ENCODE data around the gene MARCOL.

MARCOL gene

DNA sequence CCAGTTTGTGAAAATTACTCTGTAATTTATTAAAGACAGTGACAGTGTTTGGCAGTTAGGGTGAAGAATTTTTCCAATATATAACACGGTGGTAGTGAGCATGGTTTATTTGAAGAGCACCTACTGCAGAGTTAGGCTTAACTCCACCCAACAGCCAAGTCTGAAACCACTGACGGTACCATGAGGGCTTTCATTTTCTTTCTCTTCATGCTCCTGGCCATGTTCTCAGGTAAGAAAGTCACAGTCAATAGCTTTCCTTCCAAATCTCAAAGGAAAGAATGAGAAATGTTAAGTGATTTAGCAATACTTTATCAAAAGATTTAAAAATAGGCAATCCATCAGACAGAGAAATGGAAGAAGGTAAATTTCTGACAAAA lies at the start of gene MARCOL:
Gene MARCOL, plus strand, starts transcription at position 108 of the 377 bp plus-strand sequence. Its CDS starts 73 bp downstream, at position 181.
- no peak for DNase-seq (ENCODE audit: low read depth)

DNA sequence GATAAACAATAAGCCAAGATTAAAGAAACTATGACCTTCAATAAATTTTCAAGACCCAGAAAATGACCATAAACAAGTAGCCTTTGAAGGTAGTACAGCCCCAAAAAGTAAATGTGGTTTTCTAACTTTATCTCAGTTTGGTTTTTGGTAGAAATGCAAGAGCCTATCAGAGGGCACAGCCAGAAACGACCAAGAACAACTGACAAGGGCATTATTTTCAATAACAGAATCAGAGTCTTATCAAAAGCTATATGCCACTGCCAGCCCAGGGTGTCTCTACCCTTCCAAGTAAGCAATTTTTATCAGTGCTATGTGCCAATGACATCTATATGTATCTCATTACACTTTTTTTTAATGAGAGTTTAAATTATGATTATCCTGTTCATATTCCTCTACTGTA lies 47.3 kb upstream of the MARCOL start:
- DNase-seq (ENCODE audit: low read depth) = no peak

GRCh38 chr5:148193202-148193601 lies 45.1 kb upstream of the MARCOL start:
- DNase-seq (ENCODE audit: low read depth) = no peak

DNA sequence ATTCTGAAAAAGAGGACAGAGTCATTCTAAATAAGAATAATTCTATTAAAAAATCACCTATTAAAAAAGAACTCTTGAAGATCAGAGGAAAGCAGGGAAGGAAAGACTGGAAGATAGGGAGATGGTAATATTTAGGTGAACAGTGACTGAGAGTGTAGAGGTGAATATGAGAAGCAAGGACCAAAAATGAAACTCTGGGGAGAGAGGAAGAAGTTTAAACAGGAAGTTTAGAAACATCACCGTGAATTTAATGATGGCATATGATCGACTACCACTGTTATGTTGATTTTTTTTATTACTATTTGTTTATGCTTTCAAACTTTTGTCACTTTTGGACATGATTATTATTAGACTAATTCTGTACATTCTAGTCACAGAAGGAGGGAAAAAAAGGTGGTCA lies 37.2 kb upstream of the MARCOL start:
- DNase-seq (ENCODE audit: low read depth) = no peak

- no peak for DNase-seq (ENCODE audit: low read depth)
These were observed 35.7 kb upstream of the MARCOL start, which contains the start of gene SPINK6 for GRCh38 chr5:148202531-148203203. TSS of gene SPINK6 (plus strand) at chr5:148203042. CDS start at chr5:148203097, 55 bp downstream.

DNA sequence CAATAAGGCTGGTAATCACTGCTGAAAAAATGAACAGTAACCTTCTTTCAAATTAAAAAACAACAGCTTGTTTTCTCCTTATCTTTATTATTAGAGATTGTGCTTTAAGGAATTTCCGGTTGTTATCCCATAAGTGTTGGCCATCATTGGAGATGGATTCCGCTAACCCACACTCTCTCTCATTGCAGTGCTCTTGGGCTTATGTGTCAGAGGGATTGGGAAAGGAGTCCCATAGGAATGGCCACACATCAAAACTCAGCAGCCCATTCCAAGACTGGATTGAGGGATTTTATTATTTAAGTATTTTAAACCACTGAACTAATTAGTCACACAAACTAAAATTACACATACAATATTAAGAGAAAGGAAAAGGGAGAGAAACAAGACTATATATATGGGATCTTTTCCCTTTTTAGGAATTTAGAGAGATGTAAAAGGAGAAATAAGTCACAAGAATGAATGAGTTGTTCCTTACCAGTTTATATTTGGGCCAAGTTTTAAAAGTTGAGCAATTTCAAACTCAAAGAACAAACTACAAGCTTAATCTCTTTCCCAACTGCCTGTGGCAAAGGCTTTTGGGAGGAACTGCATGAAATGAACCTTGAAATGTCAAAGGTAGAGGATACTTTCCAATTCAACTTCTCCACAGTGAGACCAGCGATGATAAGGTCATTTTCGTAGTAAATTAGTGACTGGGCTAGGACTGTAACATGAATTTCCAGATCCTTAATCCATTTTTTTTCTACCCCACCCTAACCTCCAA lies 33.1 kb upstream of the MARCOL start:
- DNase-seq (ENCODE audit: low read depth) = no peak

DNA sequence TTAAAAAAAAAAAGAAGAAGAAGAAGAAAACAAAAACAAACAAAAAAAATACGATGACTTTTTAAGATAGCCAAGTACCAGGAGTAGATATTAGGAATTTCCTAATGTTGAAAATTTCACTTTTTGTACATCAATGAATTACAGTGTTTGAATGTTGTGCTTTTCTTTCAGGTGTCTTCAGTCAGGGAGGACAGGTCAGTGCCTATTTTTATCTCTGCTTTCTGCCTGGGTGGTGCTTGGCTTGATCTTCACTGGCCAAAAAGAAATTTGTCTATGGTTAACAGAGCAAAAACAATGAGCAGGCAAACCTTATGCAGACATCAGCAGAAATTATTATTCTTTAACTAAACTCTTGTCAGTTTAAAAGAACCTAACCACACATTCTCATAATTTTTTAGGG lies 32.5 kb upstream of the MARCOL start:
- DNase-seq (ENCODE audit: low read depth) = no peak

DNA sequence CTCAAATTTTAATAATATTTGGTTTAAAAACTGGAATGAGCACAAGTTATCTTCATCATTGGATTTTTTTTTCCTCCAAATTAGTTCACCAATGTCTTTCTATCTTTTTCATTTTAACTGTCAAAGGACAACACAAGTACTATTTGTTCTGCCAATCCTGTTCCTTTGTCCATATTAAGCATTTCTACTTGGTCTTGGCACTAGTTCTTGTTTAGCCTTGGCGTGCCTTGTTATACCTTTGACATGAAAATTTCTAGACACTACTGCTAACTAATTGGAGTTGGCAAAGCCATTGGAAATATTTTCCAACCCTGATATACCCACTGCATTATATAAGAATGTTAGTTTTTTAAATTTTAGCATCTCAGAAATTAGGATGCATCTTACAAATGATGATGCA lies 31.7 kb upstream of the MARCOL start:
- DNase-seq (ENCODE audit: low read depth) = no peak

DNA sequence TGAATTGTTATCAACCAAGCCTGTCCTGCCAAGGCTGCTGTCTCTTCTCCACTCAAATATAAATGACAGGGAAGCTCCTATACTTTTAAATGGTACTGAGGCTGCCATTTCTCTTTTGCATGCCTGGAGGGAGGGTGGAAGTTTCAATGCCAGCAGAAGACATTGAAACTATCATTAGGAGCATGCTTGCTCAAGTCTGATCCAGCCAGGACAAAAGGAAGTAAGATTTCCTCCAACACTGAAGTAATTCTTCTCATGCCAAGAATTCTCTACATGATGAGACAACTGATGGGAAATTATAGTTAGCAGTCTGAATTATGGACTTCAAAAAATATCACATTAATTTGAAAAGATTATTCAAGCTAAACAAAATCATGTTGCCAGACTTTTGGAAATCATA lies 30.1 kb upstream of the MARCOL start:
- no peak for DNase-seq (ENCODE audit: low read depth)

DNA sequence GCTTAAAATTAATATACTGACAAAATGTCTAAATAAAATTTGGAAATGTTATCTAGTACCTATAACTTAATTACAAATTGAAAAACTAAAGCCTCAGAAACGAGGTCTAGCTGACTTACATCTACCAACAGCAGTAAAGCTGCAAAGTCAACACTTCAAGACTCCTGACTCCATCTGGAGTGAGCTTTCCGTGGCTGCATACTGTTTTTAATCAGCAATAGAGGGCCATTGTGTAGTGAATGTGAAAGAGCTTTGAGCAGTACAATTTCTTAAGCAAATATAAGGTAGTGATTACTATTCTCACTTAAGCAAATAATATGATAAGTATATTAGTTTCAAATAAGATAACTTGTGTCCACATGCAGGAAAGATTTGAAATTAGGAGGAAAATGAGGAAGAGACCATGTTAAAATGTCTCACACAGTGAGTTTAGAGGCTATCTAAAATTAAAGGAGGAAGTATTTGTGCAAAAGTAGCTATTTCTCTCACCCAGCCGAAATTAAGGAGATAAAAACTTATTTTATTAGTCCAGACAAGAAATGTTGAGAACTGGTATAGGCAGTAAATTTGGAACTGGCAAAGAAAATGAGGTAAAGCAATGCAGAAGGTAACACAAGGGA lies 29.1 kb upstream of the MARCOL start:
- no peak for DNase-seq (ENCODE audit: low read depth)

DNA sequence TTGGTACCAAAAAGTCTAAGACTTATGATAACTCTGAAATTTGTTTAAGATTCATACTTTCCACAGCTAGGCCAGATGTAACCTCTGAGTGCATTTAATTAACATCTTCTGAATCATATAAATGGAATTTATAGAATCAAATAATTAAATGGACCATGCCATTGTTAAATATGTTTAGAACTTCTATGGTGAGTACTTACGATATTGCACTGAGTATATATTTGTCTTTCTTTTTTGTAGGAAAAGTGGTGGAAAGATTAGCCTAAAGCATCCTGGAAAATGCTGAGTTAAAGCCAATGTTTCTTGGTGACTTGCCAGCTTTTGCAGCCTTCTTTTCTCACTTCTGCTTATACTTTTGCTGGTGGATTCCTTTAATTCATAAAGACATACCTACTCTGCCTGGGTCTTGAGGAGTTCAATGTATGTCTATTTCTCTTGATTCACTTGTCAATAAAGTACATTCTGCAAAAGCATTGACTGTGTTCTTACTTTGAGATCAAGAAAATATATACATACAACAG lies 23.6 kb upstream of the MARCOL start:
- no peak for DNase-seq (ENCODE audit: low read depth)

DNA sequence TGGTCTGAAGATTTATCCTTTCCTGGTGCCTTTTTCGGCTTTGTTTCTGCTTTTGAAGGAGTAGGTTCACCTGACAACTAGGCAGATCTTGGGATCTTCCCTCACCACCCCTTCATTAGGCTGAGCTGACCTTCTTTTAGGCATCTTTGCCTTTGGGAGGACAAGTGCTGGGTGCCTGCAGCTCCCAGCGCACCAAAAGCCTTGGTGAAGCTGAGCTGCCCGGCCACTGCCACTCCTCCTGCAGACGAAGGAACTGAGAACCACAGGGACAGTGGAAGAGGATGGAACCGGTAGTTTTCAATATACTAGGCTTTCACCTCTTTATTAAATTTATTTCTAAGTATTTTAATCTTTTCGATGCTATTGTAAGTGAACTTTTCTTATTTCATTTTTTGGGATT lies 16.8 kb upstream of the MARCOL start:
- DNase-seq (ENCODE audit: low read depth) = no peak

- no peak for DNase-seq (ENCODE audit: low read depth)
These were observed 14.1 kb upstream of the MARCOL start for GRCh38 chr5:148224117-148224742.

GRCh38 chr5:148228392-148228984 lies 9.8 kb upstream of the MARCOL start:
- DNase-seq (ENCODE audit: low read depth) = no peak

DNA sequence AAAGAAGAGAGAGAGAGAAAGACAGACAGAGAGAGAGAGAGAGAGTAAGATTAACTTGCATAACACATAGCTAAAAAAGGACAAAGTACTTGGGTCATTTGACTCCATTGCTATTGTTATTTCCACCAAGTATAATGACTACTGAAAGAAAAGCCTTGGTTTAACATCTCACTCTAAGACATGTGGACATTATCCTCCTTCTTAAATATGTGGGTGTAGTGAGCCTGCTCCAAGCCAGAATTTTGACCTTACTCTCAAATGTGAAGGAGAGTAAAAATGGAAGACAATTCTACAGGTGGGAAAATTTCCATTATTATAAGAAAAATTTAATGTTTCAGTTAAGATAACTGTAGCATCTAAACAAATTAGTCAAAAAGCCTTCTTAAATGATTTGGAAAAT lies 8.5 kb upstream of the MARCOL start:
- DNase-seq (ENCODE audit: low read depth) = no peak

DNA sequence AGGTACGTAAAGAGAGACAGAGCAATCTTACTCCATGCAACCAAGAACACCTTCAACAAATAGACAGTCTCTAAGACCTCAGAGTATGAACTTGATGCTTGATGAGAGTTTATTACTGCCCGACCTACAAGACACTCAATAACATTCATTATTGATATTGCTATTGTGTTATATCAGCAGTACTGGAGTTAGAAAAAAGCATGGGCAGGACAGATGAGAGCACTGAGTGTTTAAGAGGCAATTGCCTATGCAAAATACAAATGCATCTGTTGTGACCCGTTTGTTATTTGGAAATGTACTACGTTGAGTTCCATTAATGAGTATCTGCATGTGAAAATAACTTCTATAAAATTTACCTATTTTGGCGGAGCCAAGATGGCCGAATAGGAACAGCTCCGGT lies 8.1 kb upstream of the MARCOL start:
- DNase-seq (ENCODE audit: low read depth) = no peak

GRCh38 chr5:148237785-148238417 lies 424 bp upstream of the MARCOL start:
- DNase-seq (ENCODE audit: low read depth) = no peak

- no peak for DNase-seq (ENCODE audit: low read depth)
These were observed 10.6 kb downstream of the MARCOL start for GRCh38 chr5:148248894-148249293.

DNA sequence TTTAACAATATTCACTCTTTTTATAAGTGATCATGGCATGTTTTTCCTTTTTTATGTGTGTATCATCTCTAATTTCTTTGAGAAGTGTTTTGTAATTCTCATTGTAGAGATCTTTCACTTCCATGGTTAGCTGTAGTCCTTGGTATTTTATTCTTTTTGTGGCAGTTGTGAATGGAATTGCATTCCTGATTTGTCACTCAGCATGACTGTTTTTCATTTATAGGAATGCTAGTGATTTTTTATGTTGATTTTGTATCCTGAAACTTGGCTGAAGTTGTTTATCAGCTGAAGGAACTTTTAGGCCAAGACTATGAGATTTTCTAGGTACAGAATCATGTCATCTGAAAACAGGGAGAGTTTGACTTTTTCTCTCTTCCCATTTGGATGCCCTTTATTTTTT lies 17.1 kb downstream of the MARCOL start:
- no peak for DNase-seq (ENCODE audit: low read depth)

GRCh38 chr5:148259288-148259687 lies 21.0 kb downstream of the MARCOL start:
- no peak for DNase-seq (ENCODE audit: low read depth)

DNA sequence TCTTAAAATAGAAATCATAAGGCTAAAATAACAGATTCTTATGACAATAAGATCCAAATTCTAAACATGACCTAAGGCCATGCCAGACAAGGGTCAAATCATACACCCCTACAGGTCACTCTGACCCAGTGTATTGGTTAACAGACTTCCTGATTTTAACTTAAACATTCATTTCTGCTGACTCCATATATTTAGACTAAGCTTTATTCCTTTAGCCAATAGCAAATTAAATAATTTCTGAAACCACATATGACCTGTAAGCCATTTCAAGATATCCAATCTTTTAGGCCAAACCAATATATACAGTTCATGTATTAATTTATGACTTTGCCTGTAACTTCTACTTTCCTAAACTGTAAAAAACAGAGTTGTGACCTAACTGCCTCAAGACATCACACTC lies 22.9 kb downstream of the MARCOL start:
- DNase-seq (ENCODE audit: low read depth) = no peak

DNA sequence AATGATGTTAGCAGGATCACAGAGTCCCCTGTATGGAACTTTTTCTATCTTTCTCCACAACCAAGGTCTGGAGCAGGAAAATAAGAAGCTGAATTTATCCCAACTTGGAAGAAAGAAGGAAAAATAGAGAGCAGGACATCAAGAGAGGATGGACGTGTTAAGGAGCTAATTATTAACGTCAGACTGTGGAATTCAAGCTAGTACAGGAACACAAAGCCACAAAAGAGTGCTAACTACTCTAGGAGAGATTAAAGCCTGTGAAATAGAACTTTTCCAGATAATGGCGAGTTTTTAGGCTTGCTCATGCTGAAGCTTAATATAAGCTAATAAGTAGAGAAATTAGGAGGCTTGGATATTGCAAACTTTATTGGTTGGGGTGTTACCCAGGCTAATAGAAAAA lies 29.6 kb downstream of the MARCOL start:
- DNase-seq (ENCODE audit: low read depth) = no peak

Measured in activated gamma-delta T cell treated with anti-CD3 and anti-CD28 coated beads, Interleukin-2, amount 50 U/mL, for 16 hours (primary cell).